Naive thymus-derived CD4-positive, alpha-beta T cell (primary cell): ENCODE results near the gene AGAP1. TPM values are rescaled to one million over a fixed set of nuclear protein-coding genes. Genes with fewer than 3 reads are reported as not detected.

ENCODE experiments used
- ATAC-seq: fragments of 150-1000 bp; cut with Tn5 transposase; 2 replicates; pipeline ENCODE4 v1.10.0; 2021; ENCODE audit warnings: mild to moderate bottlenecking, moderate library complexity
- CTCF ChIA-PET: fragments of 350-600 bp; sonication (Branson Sonifier 250); formaldehyde crosslinking; loops from one replicate; lab custom pipeline; 2021; ENCODE audit warnings: antibody characterized with exemption; lab: Charles Lee
- POLR2A ChIA-PET: fragments of 350-600 bp; sonication (Branson Sonifier 250); formaldehyde crosslinking; loops from one replicate; lab custom pipeline; 2021; ENCODE audit warnings: antibody characterized with exemption, inconsistent platforms; lab: Charles Lee
- DNase-seq, 9 donors: peaks; one replicate each; pipeline versions ENCODE4 v3.0.0 to v3.0.0-alpha.2; 2020 to 2022; ENCODE audit warnings: mixed read lengths in 1 of 9
- H3K27ac ChIP-seq: one replicate; pipeline ENCODE4 v1.7.0; 2013; ENCODE audit warnings: mild to moderate bottlenecking, low read depth, low read length, moderate library complexity
- H3K27me3 ChIP-seq, 2 donors: one replicate each; pipeline ENCODE4 v1.7.0; 2013; ENCODE audit warnings: low read length in 2 of 2, mild to moderate bottlenecking in 2 of 2, moderate library complexity in 2 of 2; ENCODE audit not compliant: control insufficient read depth in 2 of 2, insufficient read depth in 2 of 2
- H3K36me3 ChIP-seq, 3 experiments: 1 replicate in 2 of 3; 2 replicates in 1 of 3; pipeline ENCODE4 v1.7.0; 2013; ENCODE audit warnings: low read length in 3 of 3, mild to moderate bottlenecking in 3 of 3, moderate library complexity in 1 of 3; ENCODE audit not compliant: insufficient read depth in 3 of 3, control insufficient read depth in 2 of 3
- H3K4me1 ChIP-seq, 2 donors: one replicate each; pipeline ENCODE4 v1.7.0; 2013; ENCODE audit warnings: low read length in 2 of 2, mild to moderate bottlenecking in 2 of 2, moderate library complexity in 1 of 2; ENCODE audit not compliant: control insufficient read depth in 2 of 2, insufficient read depth in 2 of 2
- H3K4me3 ChIP-seq: 2 replicates; pipeline ENCODE4 v1.7.0; 2013; ENCODE audit warnings: mild to moderate bottlenecking, low read length
- H3K9me3 ChIP-seq, 3 experiments: 1 replicate in 2 of 3; 2 replicates in 1 of 3; pipeline ENCODE4 v1.7.0; 2013; ENCODE audit warnings: low read length in 3 of 3; ENCODE audit not compliant: control insufficient read depth in 2 of 3
- H3K27ac Mint-ChIP-seq, 9 donors: one replicate each; pipeline ENCODE4 v1.8.0; 2020 to 2022; ENCODE audit warnings: mixed read lengths in 9 of 9, mild to moderate bottlenecking in 8 of 9, moderate library complexity in 5 of 9, inconsistent platforms in 2 of 9
- H3K27me3 Mint-ChIP-seq, 5 donors: one replicate each; pipeline ENCODE4 v1.8.0; 2021 to 2022; ENCODE audit warnings: mixed read lengths in 5 of 5, mild to moderate bottlenecking in 1 of 5
- H3K36me3 Mint-ChIP-seq, 5 donors: one replicate each; pipeline ENCODE4 v1.8.0; 2020 to 2022; ENCODE audit warnings: mixed read lengths in 5 of 5, mild to moderate bottlenecking in 3 of 5, inconsistent platforms in 1 of 5
- H3K4me1 Mint-ChIP-seq, 7 donors: one replicate each; pipeline ENCODE4 v1.8.0; 2020 to 2022; ENCODE audit warnings: mixed read lengths in 7 of 7, mild to moderate bottlenecking in 3 of 7, inconsistent platforms in 1 of 7
- H3K4me3 Mint-ChIP-seq, 10 donors: one replicate each; pipeline ENCODE4 v1.8.0; 2020 to 2022; ENCODE audit warnings: mild to moderate bottlenecking in 10 of 10, mixed read lengths in 10 of 10, moderate library complexity in 6 of 10, inconsistent platforms in 2 of 10
- H3K9me3 Mint-ChIP-seq, 11 donors: one replicate each; pipeline ENCODE4 v1.8.0; 2020 to 2022; ENCODE audit warnings: mixed read lengths in 11 of 11, mild to moderate bottlenecking in 4 of 11, inconsistent platforms in 1 of 11, moderate library complexity in 1 of 11
- intact Hi-C, 2 donors: fragments of 100-400 bp; cut with micrococcal nuclease; formaldehyde crosslinking; loops; one replicate each; pipeline ENCODE4 v1.15.1; 2023
- polyA plus RNA-seq, 2 donors: library from polyadenylated mRNA; unstranded; fragments of 300-500 nt; fragmentation: Illumina TruSeq; gene quantifications; one replicate each; pipeline ENCODE4 v1.2.3, GENCODE V29; 2021
- total RNA-seq, 6 experiments: library from RNA in 5 of 6; stranded (reverse) in 5 of 6; gene quantifications; 1 replicate in 5 of 6; 2 replicates in 1 of 6; pipeline ENCODE4 v1.2.3 and lab custom pipeline; 2021 to 2026

The AGAP1 gene
- total and polyA plus RNA-seq, 7 experiments from 2014 or later: 0.35 to 9.6 (median 0.85) TPM; not detected in 2

- POLR2A ChIA-PET: no interaction called here
Measured at GRCh38 chr2:235583925-235584637, 90.2 kb downstream of the AGAP1 start.

GRCh38 chr2:235584638-235585007 lies 90.8 kb downstream of the AGAP1 start:
- Mint-ChIP-seq H3K4me1 (no peaks in the 10 kb centered on the region), H3K27me3 (peaks cover 0 to 4% (median 3%) of the 10 kb centered on the region in 5 donors)
- H3K9me3 ChIP-seq: no peaks in the 10 kb centered on the region

More at GRCh38 chr2:235583925-235584637, 90.2 kb downstream of the AGAP1 start:
- H3K27me3 ChIP-seq: no peaks in the 10 kb centered on the region
- intact Hi-C loops: no loop called here
- no peak for DNase-seq
- Mint-ChIP-seq H3K36me3 (no peaks in the 10 kb centered on the region), H3K4me3 (no peak overlapping the region), H3K27me3 (peaks cover 0 to 5% (median 3%) of the 10 kb centered on the region in 5 donors), H3K27ac (no peak overlapping the region), H3K9me3 (peaks cover 0 to 4% (median 0%) of the 10 kb centered on the region in 11 donors), H3K4me1 (no peaks in the 10 kb centered on the region)
- no peaks in the 10 kb centered on the region for H3K36me3 ChIP-seq
- CTCF ChIA-PET: no interaction called here
- no peak for ATAC-seq
- no peak overlapping the region for H3K4me3 ChIP-seq
- no peaks in the 10 kb centered on the region for H3K9me3 ChIP-seq
- H3K4me1 ChIP-seq: no peaks in the 10 kb centered on the region
- no peak overlapping the region for H3K27ac ChIP-seq

GRCh38 chr2:235587202-235587601 lies 93.4 kb downstream of the AGAP1 start:
- Mint-ChIP-seq H3K9me3 (no peaks in the 10 kb centered on the region), H3K36me3 (no peaks in the 10 kb centered on the region), H3K4me3 (no peak overlapping the region), H3K4me1 (no peaks in the 10 kb centered on the region), H3K27me3 (peaks cover 0 to 4% (median 0%) of the 10 kb centered on the region in 5 donors), H3K27ac (no peak overlapping the region)
- H3K27ac ChIP-seq: no peak overlapping the region
- H3K4me1 ChIP-seq: no peaks in the 10 kb centered on the region
- no peaks in the 10 kb centered on the region for H3K9me3 ChIP-seq
- intact Hi-C loops: no loop called here
- CTCF ChIA-PET: no interaction called here
- no peaks in the 10 kb centered on the region for H3K27me3 ChIP-seq
- ATAC-seq: no peak
- no peaks in the 10 kb centered on the region for H3K36me3 ChIP-seq
- POLR2A ChIA-PET: no interaction called here
- no peak for DNase-seq
- no peak overlapping the region for H3K4me3 ChIP-seq

More at GRCh38 chr2:235584638-235585007, 90.8 kb downstream of the AGAP1 start:
- H3K4me1 ChIP-seq: no peaks in the 10 kb centered on the region
- Mint-ChIP-seq H3K36me3 (no peaks in the 10 kb centered on the region), H3K9me3 (peaks cover 0 to 4% (median 0%) of the 10 kb centered on the region in 11 donors), H3K4me3 (no peak overlapping the region), H3K27ac (no peak overlapping the region)
- DNase-seq (no peak), ATAC-seq (no peak)
- no peak overlapping the region for H3K27ac ChIP-seq
- no peaks in the 10 kb centered on the region for H3K36me3 ChIP-seq
- no peaks in the 10 kb centered on the region for H3K27me3 ChIP-seq
- ChIA-PET CTCF (no interaction called here), POLR2A (no interaction called here)
- intact Hi-C loops: no loop called here
- no peak overlapping the region for H3K4me3 ChIP-seq

- Histone ChIP-seq H3K4me3 (no peak overlapping the region), H3K27ac (no peak overlapping the region), H3K36me3 (no peaks in the 10 kb centered on the region), H3K4me1 (no peaks in the 10 kb centered on the region), H3K9me3 (no peaks in the 10 kb centered on the region), H3K27me3 (no peaks in the 10 kb centered on the region)
- ChIA-PET POLR2A (no interaction called here), CTCF (no interaction called here)
- H3K36me3 Mint-ChIP-seq: no peaks in the 10 kb centered on the region
- H3K9me3 Mint-ChIP-seq: no peaks in the 10 kb centered on the region
- ATAC-seq (no peak), DNase-seq (no peak)
- H3K27ac Mint-ChIP-seq: no peak overlapping the region
- intact Hi-C loops: no loop called here
- no peak overlapping the region for H3K4me3 Mint-ChIP-seq
- H3K4me1 Mint-ChIP-seq: no peaks in the 10 kb centered on the region
- H3K27me3 Mint-ChIP-seq: peaks cover 0 to 12% (median 9%) of the 10 kb centered on the region in 5 donors
Measured at GRCh38 chr2:235588750-235589149, 94.9 kb downstream of the AGAP1 start.

- Mint-ChIP-seq H3K27me3 (peaks cover 0 to 12% (median 9%) of the 10 kb centered on the region in 5 donors), H3K4me1 (no peaks in the 10 kb centered on the region), H3K4me3 (no peak overlapping the region), H3K36me3 (no peaks in the 10 kb centered on the region), H3K9me3 (no peaks in the 10 kb centered on the region), H3K27ac (no peak overlapping the region)
- Histone ChIP-seq H3K4me3 (no peak overlapping the region), H3K36me3 (no peaks in the 10 kb centered on the region), H3K4me1 (no peaks in the 10 kb centered on the region), H3K9me3 (no peaks in the 10 kb centered on the region), H3K27me3 (no peaks in the 10 kb centered on the region), H3K27ac (no peak overlapping the region)
- DNase-seq (no peak), ATAC-seq (no peak)
- POLR2A ChIA-PET: no interaction called here
- CTCF ChIA-PET: no interaction called here
- intact Hi-C loops: loop anchor here in 1 of 2 donors (10.0 kb wide), 1 partner anchor 1616 kb away; no protein-coding TSS in a partner anchor
Measured at GRCh38 chr2:235591231-235591730, 97.4 kb downstream of the AGAP1 start.

- ATAC-seq (no peak), DNase-seq (no peak)
- Mint-ChIP-seq H3K9me3 (no peaks in the 10 kb centered on the region), H3K4me3 (no peak overlapping the region), H3K27me3 (peaks cover 0 to 12% (median 9%) of the 10 kb centered on the region in 5 donors), H3K27ac (no peak overlapping the region), H3K36me3 (no peaks in the 10 kb centered on the region), H3K4me1 (no peaks in the 10 kb centered on the region)
- H3K27ac ChIP-seq: no peak overlapping the region
- H3K4me1 ChIP-seq: no peaks in the 10 kb centered on the region
- ChIA-PET POLR2A (no interaction called here), CTCF (no interaction called here)
- H3K9me3 ChIP-seq: no peaks in the 10 kb centered on the region
- H3K4me3 ChIP-seq: no peak overlapping the region
- H3K36me3 ChIP-seq: no peaks in the 10 kb centered on the region
- intact Hi-C loops: loop anchor here in 1 of 2 donors (10.0 kb wide), 1 partner anchor 1617 kb away; no protein-coding TSS in a partner anchor
- H3K27me3 ChIP-seq: no peaks in the 10 kb centered on the region
Measured at GRCh38 chr2:235591921-235592320, 98.1 kb downstream of the AGAP1 start.

GRCh38 chr2:235592430-235592829 lies 98.6 kb downstream of the AGAP1 start:
- no peaks in the 10 kb centered on the region for H3K9me3 Mint-ChIP-seq
- Histone ChIP-seq H3K4me3 (no peak overlapping the region), H3K4me1 (no peaks in the 10 kb centered on the region), H3K27me3 (no peaks in the 10 kb centered on the region), H3K9me3 (no peaks in the 10 kb centered on the region), H3K36me3 (no peaks in the 10 kb centered on the region), H3K27ac (no peak overlapping the region)
- DNase-seq (no peak), ATAC-seq (no peak)
- ChIA-PET POLR2A (no interaction called here), CTCF (no interaction called here)
- no peak overlapping the region for H3K27ac Mint-ChIP-seq
- H3K27me3 Mint-ChIP-seq: peaks cover 0 to 12% (median 8%) of the 10 kb centered on the region in 5 donors
- H3K4me1 Mint-ChIP-seq: no peaks in the 10 kb centered on the region
- no peak overlapping the region for H3K4me3 Mint-ChIP-seq
- no peaks in the 10 kb centered on the region for H3K36me3 Mint-ChIP-seq
- intact Hi-C loops: loop anchor here in 1 of 2 donors (10.0 kb wide), 1 partner anchor 1618 kb away; no protein-coding TSS in a partner anchor
